HFFc6 (cell line): ENCODE data around the gene TFIP11. TPM values are rescaled to one million over a fixed set of nuclear protein-coding genes. Genes with fewer than 3 reads are reported as not detected.
A peak's percentile ranks its signal among the peaks of the same experiment; 100 is the strongest.

Source experiments
- DNase-seq: peaks from one replicate; pipeline ENCODE4 v3.0.0-alpha.2; 2018
- H3K27ac Mint-ChIP-seq: 2 replicates; pipeline ENCODE4 v1.8.0; 2020; ENCODE audit warnings: mild to moderate bottlenecking, mixed read lengths
- H3K27me3 Mint-ChIP-seq: 2 replicates; pipeline ENCODE4 v1.8.0; 2021; ENCODE audit warnings: mild to moderate bottlenecking, moderate library complexity, mixed read lengths; ENCODE audit not compliant: insufficient read depth
- H3K36me3 Mint-ChIP-seq: 2 replicates; pipeline ENCODE4 v1.8.0; 2021; ENCODE audit warnings: low read depth, mixed read lengths
- H3K4me1 Mint-ChIP-seq: 2 replicates; pipeline ENCODE4 v1.8.0; 2020; ENCODE audit warnings: low read depth, mixed read lengths
- H3K4me3 Mint-ChIP-seq: 2 replicates; pipeline ENCODE4 v1.8.0; 2020; ENCODE audit warnings: mild to moderate bottlenecking, moderate library complexity, mixed read lengths
- H3K9me3 Mint-ChIP-seq: 2 replicates; pipeline ENCODE4 v1.8.0; 2020; ENCODE audit warnings: mild to moderate bottlenecking, mixed read lengths
- CTCF ChIP-seq: fragments of 200-600 bp; sonication (generic); IDR thresholded peaks from 2 replicates; pipeline ENCODE4 v1.5.0; 2021; ENCODE audit warnings: antibody characterized with exemption, mild to moderate bottlenecking
- total RNA-seq, 6 experiments: library from RNA; stranded (reverse); fragmentation: NEBNext Ultra II Directional; extraction: Animal tissue kit (Norgen Biotek cat#: 25700); gene quantifications; 2 replicates in 1 of 6; 3 replicates in 5 of 6; pipeline ENCODE4 v1.2.3, GENCODE V29; 2021

The TFIP11 gene
- total RNA-seq, 6 experiments from 2014 or later = 31.4 to 35.8 (median 33.9) TPM

GRCh38 chr22:26487996-26488395 is 24.3 kb downstream of the TFIP11 start:
- DNase-seq = no peak
- Mint-ChIP-seq H3K4me1 (peaks cover 25% of the 10 kb centered on the region), H3K4me3 (no peak overlapping the region), H3K9me3 (no peaks in the 10 kb centered on the region), H3K36me3 (peaks cover 14% of the 10 kb centered on the region; the same call in 1 of the 2 replicates), H3K27me3 (no peaks in the 10 kb centered on the region; the same call in 1 of the 2 replicates), H3K27ac (no peak overlapping the region)
- TF ChIP-seq CTCF = no peak

- peaks cover 41% of the 10 kb centered on the region for H3K4me1 Mint-ChIP-seq
- no peak overlapping the region; the same call in 1 of the 2 replicates for H3K27ac Mint-ChIP-seq
- no peaks in the 10 kb centered on the region; the same call in 1 of the 2 replicates for H3K27me3 Mint-ChIP-seq
- no peak overlapping the region for H3K4me3 Mint-ChIP-seq
- H3K9me3 Mint-ChIP-seq = no peaks in the 10 kb centered on the region
- 0 out of 2 replicates have a peak, but pooled peaks cover 4% of the 10 kb centered on the region for H3K36me3 Mint-ChIP-seq
- DNase-seq = no peak
- TF ChIP-seq CTCF = no peak
Measured at GRCh38 chr22:26486394-26486793, 25.9 kb downstream of the TFIP11 start.

- Mint-ChIP-seq H3K4me1 (peaks cover 46% of the 10 kb centered on the region), H3K36me3 (0 out of 2 replicates have a peak, but pooled peaks cover 4% of the 10 kb centered on the region), H3K27ac (peak overlapping the region; percentile 61), H3K9me3 (no peaks in the 10 kb centered on the region), H3K27me3 (no peaks in the 10 kb centered on the region; the same call in 1 of the 2 replicates), H3K4me3 (no peak overlapping the region; the same call in 1 of the 2 replicates)
- no peak for TF ChIP-seq CTCF
- no peak for DNase-seq
Measured at GRCh38 chr22:26485806-26486390, 26.4 kb downstream of the TFIP11 start.

DNA sequence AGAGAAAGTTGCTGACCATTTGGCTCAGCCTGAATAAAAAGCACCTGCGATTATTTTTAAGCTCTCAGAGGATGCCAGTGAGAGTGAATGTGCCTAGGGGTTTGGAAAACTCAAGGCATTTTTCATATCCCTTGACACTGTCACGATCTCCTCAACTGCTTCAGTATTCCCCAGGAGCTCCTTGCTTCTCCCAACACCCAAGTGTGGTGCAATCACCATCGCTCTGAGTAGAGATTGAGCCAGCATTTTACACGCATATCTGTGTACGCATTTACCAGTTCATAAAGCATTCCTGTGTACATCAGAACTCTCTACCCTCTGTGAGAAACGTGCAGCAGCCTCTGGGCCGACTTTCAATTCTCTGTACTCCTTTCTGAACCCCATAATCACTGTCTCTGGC is 27.3 kb downstream of the TFIP11 start:
- TF ChIP-seq CTCF = no peak
- no peaks in the 10 kb centered on the region; the same call in 1 of the 2 replicates for H3K27me3 Mint-ChIP-seq
- H3K4me1 Mint-ChIP-seq = peaks cover 55% of the 10 kb centered on the region
- DNase-seq = no peak
- H3K27ac Mint-ChIP-seq = peak overlapping the region; percentile 61
- H3K4me3 Mint-ChIP-seq = peak overlapping the region; percentile 92
- no peaks in the 10 kb centered on the region for H3K9me3 Mint-ChIP-seq
- 0 out of 2 replicates have a peak, but pooled peaks cover 4% of the 10 kb centered on the region for H3K36me3 Mint-ChIP-seq

DNA sequence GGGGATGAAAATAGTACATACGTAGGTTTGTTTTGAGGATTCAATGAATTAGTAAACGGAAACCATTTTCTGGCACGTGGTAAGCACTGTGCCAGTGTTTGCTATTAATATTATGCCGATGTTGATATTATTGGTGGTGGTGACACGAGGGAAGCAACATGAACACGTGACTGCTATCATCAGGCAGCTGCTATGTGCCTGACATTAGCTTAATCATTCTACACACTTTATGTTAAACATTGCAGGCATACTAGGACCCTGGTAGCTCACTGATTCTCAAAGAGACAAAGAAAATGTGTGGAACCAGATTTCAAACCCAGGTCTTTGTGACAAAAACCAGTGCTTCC is 27.9 kb downstream of the TFIP11 start:
- no peak for DNase-seq

More for the DNA sequence above, 27.9 kb downstream of the TFIP11 start:
- peak overlapping the region; percentile 92 for H3K4me3 Mint-ChIP-seq
- no peaks in the 10 kb centered on the region; the same call in 1 of the 2 replicates for H3K27me3 Mint-ChIP-seq
- peaks cover 62% of the 10 kb centered on the region for H3K4me1 Mint-ChIP-seq
- no peaks in the 10 kb centered on the region for H3K9me3 Mint-ChIP-seq
- peak overlapping the region; percentile 82 for H3K27ac Mint-ChIP-seq
- TF ChIP-seq CTCF = no peak
- H3K36me3 Mint-ChIP-seq = 0 out of 2 replicates have a peak, but pooled peaks cover 4% of the 10 kb centered on the region
